ENCODE results near the gene LAX1.

The LAX1 gene

DNA sequence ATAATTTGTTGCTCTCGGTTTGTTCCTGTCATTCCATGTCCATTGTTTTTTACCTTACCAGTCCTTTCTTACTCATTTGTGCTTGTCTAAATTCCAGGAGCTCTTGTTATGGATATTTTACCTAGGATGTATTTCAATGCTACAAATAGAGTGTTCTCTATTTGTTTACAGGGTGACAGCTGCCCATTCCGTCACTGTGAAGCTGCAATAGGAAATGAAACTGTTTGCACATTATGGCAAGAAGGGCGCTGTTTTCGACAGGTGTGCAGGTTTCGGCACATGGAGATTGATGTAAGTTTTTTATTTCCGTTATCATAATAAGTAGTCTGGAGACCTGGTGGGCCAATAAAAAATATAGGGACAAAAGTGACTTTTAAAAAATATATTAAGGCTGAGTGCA lies 53.4 kb downstream of the LAX1 start:
- no peak for DNase-seq

DNA sequence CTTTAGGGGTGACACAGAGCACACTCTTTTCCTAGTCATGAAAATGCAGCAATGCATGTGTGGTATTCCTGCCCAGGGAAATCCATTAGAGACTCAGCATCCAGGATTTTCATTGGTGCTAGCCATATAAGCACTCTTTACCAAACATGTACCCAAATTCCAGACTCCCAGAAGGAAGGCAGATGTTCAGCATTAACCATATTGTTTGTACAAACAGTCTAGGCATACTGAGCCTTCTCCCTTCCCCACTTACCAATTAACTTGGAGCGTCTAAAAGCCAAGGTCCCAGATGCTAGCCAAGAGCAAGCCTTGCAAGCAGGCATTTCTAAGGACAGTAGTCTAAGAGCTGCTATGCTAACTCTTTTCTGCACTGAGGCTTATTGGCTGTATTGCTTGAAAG lies 58.3 kb downstream of the LAX1 start:
- DNase-seq: no peak
